LNCaP clone FGC (cell line): ENCODE results near the gene RAB31.

Experiments
- DNase-seq: peaks from one replicate; pipeline ENCODE4 v3.0.0-alpha.2; 2011; ENCODE audit warnings: low read depth
- H3K4me3 ChIP-seq: 2 replicates; pipeline ENCODE4 v1.5.1; 2011; ENCODE audit warnings: mild to moderate bottlenecking, low read depth, low read length, control low read depth
- TF ChIP-seq, protein P1 (sequence below): IDR thresholded peaks from 2 replicates; pipeline ENCODE4 v1.5.1; 2012; ENCODE audit warnings: mild to moderate bottlenecking; ENCODE audit not compliant: control insufficient read depth, insufficient read depth; ENCODE audit errors: extremely low read depth

The RAB31 gene

DNA sequence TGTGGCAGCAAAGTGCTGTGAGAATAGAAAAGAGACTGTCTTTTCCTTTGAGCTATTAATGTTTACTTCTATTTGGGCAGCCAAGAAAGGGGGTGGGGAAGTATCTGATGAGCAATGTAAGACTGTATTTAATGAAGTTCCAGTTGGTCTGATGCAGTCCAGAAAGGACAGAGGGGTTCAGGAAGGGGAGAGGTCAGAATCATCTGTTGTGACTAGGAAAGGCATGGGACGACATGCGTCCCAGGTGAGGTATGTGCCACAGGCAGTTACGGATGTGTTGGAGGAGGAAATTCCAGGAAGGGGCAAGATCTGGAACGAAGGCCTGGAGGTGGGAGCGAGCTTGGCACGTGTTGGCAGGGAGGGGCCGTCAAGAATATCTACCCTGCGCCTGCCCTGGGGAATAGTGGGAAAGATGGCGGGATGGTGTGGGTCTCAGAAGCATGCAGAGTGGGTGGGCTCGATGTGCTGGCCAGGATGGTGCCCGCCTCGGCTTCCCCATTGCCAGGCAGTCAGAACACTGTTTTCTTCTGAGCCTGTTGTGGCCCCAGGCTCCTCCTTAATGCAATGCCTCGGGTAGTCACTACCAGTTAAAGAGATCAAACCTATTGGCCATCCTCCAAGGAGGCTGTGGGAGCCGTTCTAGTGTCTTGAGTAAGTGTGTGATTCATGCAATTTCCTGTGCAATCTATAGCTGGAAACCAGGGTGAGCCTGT lies 119.8 kb downstream of the RAB31 start:
- H3K4me3 ChIP-seq, result no peak overlapping the region
- TF ChIP-seq, protein P1, sequence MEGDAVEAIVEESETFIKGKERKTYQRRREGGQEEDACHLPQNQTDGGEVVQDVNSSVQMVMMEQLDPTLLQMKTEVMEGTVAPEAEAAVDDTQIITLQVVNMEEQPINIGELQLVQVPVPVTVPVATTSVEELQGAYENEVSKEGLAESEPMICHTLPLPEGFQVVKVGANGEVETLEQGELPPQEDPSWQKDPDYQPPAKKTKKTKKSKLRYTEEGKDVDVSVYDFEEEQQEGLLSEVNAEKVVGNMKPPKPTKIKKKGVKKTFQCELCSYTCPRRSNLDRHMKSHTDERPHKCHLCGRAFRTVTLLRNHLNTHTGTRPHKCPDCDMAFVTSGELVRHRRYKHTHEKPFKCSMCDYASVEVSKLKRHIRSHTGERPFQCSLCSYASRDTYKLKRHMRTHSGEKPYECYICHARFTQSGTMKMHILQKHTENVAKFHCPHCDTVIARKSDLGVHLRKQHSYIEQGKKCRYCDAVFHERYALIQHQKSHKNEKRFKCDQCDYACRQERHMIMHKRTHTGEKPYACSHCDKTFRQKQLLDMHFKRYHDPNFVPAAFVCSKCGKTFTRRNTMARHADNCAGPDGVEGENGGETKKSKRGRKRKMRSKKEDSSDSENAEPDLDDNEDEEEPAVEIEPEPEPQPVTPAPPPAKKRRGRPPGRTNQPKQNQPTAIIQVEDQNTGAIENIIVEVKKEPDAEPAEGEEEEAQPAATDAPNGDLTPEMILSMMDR, result no peak
- DNase-seq, result no peak

DNA sequence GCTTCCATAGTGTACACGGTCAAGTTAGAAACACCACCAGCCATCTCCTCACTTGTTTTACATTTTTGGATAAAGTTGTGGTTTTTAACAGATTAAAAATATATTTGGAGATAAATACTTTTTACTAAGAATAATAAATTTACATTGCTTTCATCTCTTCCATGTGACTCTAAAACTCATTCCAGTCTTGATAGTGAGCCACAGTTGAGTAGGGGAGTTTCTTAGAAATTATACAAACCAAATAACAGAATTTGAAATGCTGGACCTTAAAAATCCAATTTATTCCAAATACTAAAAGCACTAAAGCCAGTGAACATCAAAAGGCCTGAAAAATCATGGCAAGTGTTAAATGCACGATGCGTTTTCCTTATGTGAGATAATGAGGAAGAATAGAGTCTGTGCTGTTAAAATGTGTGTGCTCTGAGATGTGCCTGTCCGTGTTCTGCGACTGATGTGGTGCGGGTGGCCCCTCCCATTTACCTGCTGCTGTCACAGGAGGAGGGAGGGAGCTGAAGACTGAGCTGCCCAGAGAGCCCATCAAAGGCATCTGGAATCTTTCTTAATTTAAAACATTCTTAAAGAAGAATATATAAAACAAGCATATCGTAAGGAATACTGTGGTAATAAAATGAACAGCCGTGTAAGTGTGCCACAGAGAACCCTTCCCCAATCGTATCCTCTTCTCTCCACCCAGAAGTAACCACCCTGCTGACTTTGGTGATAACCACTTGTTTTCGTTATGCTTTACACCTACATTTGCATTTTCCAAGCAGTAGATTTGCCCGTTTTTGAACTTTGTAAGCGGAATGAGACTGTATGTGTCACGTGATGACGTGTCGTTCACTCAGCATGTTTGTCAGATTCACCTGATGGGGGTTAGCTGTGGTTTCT lies 120.7 kb downstream of the RAB31 start:
- TF ChIP-seq, protein P1, result no peak
- no peak for DNase-seq
- no peak overlapping the region for H3K4me3 ChIP-seq

DNA sequence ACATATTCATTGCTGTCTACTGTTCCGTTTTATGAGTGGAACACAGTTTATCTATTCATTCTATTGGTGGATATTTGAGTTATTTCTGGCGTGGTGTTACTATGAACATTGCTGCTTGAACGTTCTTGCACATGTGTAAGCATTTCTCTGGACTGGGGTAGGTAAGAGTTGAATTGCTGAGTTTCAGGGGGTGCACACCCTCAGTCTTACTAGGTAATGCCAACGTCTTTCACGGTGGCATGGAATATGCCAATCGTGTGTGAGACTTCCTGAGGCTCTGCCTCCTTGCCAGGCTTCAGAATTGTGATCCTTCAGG lies 121.3 kb downstream of the RAB31 start:
- H3K4me3 ChIP-seq, result no peak overlapping the region
- TF ChIP-seq, protein P1, result no peak
- DNase-seq, result no peak

DNA sequence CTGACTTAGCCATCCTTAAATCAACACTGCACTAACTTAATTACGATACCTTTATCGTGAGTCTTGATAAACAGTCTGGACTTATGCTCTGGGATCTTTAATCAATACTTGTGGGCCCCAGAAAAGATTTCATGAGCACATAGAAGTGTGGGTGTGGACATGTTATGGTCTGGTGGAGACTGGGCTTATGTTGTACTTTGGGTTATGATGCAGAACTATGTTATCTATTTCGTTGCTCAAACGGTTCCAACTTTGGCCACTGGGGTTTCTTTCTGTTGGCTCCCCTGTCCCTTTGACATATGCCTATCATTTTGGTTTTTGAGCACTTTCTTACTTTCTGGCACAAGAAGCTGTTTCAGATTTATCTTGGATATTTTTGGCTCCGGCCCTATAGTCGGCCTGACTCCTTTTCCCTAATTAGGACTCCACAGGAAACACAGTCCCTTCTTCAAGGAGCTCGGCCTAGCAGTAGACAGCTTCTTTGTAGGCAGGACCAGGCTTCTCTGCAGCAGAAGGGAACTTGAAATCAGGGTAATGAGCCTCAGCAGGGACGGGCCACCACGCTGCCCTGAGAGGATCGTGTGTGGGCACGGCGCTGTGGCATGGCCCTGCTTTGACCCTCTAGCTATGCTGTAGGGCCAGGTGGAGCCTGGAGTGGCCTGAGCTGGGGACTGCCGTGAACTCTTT lies 123.1 kb downstream of the RAB31 start:
- no peak for DNase-seq
- TF ChIP-seq, protein P1, result no peak
- no peak overlapping the region for H3K4me3 ChIP-seq

DNA sequence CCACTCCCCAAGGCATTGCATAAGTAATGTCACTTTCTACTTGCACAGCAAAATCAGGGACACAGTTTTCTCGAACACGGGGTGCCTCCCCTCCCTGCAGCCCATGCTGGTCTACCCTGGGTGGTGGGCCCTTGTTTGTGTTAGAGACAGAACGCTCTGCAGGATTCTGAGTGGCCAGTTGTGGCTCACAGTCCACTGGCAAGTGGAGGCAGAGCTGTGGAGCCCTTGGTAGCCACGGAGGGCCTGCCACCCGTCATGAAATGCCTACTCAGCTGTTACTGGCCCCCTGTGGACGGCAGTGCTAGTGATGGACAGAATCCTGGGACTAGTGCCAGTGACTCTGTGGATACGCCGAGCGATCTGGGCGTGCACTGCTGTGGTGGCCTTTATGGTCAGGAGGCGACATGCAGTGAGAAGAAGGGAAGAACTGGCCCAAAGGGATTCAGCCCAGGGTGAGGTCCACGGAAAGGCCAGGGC lies 123.7 kb downstream of the RAB31 start:
- TF ChIP-seq, protein P1, result no peak
- H3K4me3 ChIP-seq, result no peak overlapping the region
- no peak for DNase-seq

DNA sequence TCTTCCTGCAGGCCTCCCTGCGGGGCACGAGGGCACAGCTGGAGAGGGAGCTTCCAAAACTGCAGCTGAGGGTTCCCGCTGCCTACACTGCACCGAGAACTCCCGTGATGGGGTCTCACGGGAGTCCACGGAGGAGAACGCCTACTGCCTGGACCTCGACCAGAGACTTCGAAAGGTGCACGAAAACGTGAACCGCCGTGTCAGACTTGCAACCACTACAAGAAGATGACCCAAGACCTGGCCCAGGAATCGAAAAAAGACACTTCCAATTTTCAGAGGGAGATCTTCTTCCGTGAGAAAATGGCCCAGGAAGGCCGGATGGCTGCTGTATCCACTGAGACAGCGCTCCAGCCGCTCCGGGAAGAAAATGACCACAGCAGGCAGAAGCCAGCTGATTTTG lies 124.8 kb downstream of the RAB31 start:
- TF ChIP-seq, protein P1, result no peak
- no peak overlapping the region for H3K4me3 ChIP-seq
- DNase-seq, result no peak
